GM20431 (cell line): ENCODE results near the gene PTBP2.
"Not testable (repeated sequence)": the region's sequence is repeated elsewhere in the genome, so short reads cannot be mapped to it uniquely, and the experiment has no call there.

Experiments used
- in situ Hi-C: fragments of 300-500 bp; cut with MseI, MboI; formaldehyde crosslinking; loops from one replicate; pipeline ENCODE4 v1.15.0; 2020; ENCODE audit warnings: low sequenced_read_pairs; ENCODE audit not compliant: unreplicated experiment

The PTBP2 gene

GRCh38 chr1:96730574-96731298, 9.2 kb downstream of the PTBP2 start:
- in situ Hi-C loops: no loop called here

- in situ Hi-C loops: no loop called here
Observed at GRCh38 chr1:96741335-96741734, 19.8 kb downstream of the PTBP2 start.

- in situ Hi-C loops: no loop called here
Observed at GRCh38 chr1:96746440-96747420, 25.1 kb downstream of the PTBP2 start.

GRCh38 chr1:96747565-96747964, 26.0 kb downstream of the PTBP2 start:
- in situ Hi-C loops: no loop called here

DNA sequence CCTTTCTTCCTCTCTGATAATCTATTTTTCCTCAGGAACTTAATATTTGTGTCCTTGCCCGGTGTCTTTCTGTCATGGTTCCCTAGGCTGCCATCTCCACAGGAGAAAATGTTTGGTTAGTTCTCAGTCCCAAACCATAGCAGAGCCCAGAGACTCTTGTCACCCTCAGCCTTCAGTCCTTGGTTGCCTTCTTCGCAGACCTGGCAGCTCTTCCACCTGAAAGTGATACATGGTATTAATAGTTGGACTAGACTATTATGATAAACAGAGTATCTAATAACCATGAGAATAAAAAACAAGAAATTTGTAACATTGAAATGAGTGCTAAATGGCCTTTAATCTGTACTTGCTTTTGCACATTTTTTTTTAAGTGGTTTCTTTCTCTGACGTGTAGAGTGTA, 26.5 kb downstream of the PTBP2 start:
- in situ Hi-C loops: no loop called here

- in situ Hi-C loops: no loop called here
Observed at GRCh38 chr1:96749618-96750017, 28.0 kb downstream of the PTBP2 start.

- in situ Hi-C loops: no loop called here
Observed at GRCh38 chr1:96752394-96752793, 30.8 kb downstream of the PTBP2 start.

- in situ Hi-C loops: no loop called here
Observed at GRCh38 chr1:96756789-96757188, 35.2 kb downstream of the PTBP2 start.

DNA sequence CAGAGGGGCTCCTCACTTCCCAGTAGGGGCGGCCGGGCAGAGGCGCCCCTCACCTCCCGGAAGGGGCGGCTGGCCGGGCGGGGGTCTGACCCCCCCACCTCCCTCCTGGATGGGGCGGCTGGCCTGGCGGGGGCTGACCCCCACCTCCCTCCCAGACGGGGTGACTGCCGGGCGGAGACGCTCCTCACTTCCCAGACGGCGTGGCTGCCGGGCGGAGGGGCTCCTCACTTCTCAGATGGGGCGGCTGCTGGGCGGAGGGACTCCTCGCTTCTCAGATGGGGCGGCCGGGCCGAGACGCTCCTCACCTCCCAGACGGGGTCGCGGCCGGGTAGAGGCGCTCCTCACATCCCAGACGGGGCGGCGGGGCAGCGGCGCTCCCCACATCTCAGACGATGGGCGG, 41.0 kb downstream of the PTBP2 start:
- in situ Hi-C loops: not testable (repeated sequence)

DNA sequence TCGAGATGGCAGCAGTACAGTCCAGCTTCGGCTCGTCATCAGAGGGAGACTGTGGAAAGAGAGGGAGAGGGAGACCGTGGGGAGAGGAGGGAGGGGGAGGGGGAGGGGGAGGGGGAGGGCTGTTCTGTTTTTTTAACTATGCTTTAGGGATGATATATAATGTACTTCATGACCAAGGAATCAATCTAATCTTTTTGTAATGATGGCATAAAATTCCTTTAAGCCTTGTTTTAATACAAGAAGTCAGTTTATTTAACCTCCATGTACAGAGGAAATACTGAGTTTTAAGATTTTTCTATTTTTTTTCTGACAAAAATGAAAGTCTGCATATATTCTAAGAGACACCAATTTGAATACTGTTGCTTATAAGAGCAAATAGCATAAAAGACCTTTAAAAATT, 41.9 kb downstream of the PTBP2 start:
- in situ Hi-C loops: no loop called here

GRCh38 chr1:96764469-96764868, 42.9 kb downstream of the PTBP2 start:
- in situ Hi-C loops: no loop called here

DNA sequence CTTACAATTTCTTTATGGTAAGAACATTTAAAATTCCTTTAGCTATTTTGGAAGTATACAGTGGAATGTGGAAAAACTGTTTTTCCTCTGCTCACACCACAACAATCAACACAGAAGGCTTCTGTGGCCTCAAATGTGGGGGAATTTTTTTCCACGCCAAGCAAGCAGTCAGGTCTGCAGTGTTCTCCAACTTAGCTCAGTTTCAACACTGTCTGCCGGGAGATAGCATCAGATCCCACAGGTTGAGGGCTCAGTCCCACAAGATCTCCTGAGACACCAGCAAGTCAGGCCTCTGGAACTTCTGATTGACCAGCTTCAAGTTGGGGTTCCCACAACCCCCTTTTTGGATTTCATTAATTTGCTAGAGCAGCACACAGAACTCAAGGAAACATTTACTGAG, 50.3 kb downstream of the PTBP2 start:
- in situ Hi-C loops: no loop called here

GRCh38 chr1:96772349-96772748, 50.8 kb downstream of the PTBP2 start:
- in situ Hi-C loops: no loop called here

DNA sequence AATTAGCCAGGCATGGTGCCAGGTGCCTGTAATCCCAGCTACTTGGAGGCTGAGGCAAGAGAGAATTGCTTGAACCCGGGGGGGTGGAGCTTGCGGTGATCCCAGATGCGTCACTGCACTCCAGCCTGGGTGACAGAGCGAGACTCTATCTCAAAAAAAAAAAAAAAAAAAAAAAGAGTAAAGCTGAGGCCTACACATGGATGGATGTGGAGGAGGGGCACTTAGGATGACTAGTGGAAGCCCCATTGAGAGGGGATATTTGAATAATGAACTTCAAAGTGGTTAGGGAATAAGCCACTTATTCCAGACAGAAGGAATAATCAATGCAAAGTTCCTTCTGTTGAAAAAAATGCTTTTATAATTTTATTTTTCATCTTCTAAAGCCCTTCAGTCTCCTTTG, 51.4 kb downstream of the PTBP2 start:
- in situ Hi-C loops: no loop called here

GRCh38 chr1:96782206-96782605, 60.6 kb downstream of the PTBP2 start:
- in situ Hi-C loops: no loop called here

GRCh38 chr1:96782856-96783255, 61.3 kb downstream of the PTBP2 start:
- in situ Hi-C loops: no loop called here

- in situ Hi-C loops: no loop called here
Observed at GRCh38 chr1:96790599-96790998, 69.0 kb downstream of the PTBP2 start.

DNA sequence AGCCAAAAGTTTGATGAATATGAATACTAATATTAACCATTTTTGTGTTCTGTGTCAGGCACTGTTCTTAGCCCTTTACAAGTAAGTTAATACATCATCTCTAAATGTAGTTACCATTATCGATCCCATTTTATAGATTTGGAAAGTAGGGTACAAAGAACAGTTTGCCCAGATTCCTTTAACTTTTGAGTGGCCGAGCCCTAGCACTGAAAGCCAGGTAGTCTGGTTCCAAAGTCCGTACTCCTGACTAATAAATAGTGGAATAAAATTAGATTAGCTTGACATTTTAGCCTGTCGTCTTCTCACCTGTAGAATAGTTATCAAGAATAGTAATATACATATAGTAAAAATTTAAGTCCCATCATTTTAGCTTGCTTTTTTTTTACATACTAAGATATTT, 70.6 kb downstream of the PTBP2 start:
- in situ Hi-C loops: no loop called here

DNA sequence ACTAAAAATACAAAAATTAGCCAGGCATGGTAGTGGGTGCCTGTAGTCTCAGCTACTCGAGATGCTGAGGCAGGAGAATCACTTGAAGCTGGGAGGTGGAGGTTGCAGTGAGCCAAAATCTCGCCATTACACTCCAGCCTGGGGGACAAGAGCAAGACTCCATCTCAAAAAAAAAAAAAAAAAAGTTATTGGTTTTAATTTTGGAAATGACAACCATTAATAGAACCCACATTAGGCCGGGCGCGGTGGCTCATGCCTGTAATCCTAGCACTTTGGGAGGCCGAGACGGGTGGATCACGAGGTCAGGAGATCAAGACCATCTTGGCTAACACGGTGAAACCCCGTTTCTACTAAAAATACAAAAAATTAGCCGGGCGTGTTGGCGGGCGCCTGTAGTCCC, 80.1 kb downstream of the PTBP2 start:
- in situ Hi-C loops: not testable (repeated sequence)

DNA sequence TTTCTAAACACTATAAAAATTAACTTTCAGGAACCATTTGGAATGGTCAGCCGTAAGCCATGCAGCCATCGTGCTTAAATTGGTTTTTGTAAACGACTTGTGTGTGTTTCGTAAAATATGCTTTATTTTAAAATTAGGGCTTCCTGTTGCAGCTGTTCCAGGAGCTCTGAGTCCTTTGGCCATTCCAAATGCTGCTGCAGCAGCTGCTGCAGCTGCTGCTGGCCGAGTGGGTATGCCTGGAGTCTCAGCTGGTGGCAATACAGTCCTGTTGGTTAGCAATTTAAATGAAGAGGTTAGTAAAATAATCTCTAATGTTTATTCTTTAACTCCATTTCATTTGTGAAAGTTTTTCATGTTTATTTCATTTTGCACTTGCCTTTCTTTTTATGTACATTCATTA, 83.1 kb downstream of the PTBP2 start:
- in situ Hi-C loops: no loop called here

- in situ Hi-C loops: no loop called here
Observed at GRCh38 chr1:96808191-96808590, 86.6 kb downstream of the PTBP2 start.
